Measurements from ENCODE around the gene TRAM2.

The TRAM2 gene

GRCh38 chr6:52564856-52565255 lies 12.0 kb downstream of the TRAM2 start:
- no peak for DNase-seq

DNA sequence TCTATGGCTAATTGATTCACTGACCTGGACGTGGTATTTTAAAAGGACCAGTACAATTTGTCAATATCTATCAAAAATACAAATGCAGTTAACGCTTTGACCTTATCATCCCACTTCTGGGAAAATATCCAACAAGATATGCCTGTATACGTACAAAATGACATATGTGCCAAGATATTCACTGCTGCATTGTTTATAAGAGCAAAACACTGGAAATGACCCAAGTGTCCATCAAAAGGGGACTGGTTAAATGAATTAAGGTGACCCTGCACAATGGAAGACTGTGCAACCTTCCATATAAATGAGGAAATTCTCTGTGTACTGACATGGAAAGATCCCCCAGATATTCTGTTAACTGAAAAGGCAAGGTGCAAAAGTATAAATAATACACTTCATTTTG lies 13.9 kb downstream of the TRAM2 start:
- DNase-seq = no peak

DNA sequence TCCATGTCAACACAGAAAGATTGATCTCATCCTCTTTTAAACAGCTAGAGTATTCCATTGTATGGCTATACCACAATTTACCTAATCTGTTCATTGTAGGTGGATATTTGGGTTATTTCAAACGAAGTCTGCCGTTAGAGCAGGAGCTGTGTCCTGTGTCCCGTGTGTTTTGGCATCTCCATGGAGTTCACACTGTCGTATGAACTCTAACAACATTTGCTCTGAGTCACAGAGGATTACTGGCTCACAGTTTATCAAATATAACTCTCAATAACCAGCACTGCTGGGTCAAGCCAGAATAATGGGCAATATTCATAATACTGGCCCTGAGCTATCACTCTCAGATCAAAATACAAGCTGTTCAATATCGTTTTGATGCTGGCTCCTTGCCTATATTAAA lies 16.4 kb downstream of the TRAM2 start:
- DNase-seq = no peak

GRCh38 chr6:52558266-52559000 lies 18.4 kb downstream of the TRAM2 start:
- DNase-seq = no peak

DNA sequence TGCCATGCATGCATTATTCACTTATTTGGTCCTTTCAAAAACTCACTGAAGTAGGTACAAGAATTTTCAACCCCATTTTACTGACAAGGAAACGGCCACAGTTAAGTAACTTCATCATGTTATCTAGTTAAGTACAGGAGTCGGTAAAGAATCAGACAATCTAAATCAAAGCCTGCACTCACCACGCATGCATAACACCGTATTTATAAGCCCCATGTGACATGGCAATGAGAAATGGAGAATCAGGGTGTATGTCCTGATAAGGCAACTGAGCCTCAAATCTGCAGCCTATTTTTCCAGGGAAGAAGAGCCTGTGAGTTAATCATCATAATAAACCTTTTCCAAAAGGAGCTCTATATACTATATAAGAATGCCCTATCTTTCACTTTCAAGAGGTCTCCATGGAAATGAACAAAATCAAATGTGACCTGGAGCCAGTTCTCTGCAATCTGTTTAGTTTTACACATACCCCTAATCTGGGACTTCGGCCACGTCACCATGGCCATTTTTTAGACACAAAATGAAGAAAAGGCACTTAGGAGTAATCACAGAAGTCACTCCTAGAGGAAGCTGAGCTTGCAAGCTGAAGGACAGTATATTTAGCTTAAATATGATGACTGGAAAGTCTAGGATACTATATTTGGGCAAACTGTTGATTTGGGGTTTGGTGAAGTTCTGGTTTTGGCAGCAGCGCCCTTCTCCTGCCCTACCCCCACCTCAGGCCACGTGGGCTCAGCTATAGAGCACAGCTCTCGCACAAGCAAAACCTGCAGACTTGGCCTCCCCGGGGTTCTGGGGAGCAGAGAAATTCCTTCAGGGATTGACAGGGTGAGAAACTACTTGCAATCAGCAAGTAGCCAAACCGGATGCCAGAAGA lies 19.2 kb downstream of the TRAM2 start:
- peak; percentile 73 for DNase-seq

- peak; percentile 71 for DNase-seq
Measured at GRCh38 chr6:52555518-52556233, 21.2 kb downstream of the TRAM2 start.

DNA sequence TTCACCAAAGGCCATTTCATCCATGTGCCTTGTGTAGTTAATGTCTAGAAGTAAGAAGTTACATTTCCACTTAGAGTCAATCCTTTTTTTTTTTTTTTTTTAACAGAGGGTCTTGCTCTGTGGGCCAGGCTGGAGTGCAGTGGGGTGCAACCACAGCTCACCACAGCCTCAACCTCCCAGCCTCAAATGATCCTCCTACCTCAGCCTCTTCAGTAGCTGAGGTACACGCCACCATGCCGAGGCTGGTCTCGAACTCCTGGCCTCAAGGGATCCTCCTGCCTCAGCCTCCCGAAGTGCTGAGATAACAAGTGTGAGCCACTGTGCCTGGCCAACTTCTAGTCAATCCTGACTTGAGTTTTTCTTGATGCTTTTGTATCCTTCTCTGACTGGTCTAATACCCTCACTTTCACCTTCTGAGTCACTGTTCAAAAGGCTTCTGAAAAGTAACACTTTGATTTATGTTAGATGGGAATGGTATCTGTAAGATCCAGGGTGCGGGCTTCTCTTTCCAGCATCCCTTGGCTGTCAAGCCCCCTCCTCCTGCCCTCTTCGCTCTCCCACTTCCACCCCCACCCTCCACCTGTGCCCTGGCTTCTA lies 22.1 kb downstream of the TRAM2 start:
- no peak for DNase-seq

- no peak for DNase-seq
Measured at GRCh38 chr6:52553719-52554118, 23.1 kb downstream of the TRAM2 start.

DNA sequence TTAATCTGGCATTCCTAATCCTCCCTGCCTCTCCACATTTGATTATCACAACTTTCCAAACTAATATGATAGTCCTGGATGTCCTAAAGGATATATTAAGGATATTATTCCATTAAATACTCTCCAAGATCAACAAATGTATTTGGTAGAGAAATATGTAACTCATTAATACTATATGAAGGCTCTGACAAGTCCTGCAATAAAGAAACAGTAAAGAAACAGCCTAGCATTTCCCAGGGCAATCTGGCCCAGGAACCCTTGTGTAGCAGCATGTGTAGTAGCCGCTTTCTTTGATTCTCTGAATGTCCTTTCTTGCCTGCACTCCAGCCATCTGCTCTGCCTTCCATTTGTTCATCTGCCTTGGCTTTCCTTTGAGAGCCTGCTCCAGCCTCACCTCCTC lies 23.7 kb downstream of the TRAM2 start:
- DNase-seq = no peak

DNA sequence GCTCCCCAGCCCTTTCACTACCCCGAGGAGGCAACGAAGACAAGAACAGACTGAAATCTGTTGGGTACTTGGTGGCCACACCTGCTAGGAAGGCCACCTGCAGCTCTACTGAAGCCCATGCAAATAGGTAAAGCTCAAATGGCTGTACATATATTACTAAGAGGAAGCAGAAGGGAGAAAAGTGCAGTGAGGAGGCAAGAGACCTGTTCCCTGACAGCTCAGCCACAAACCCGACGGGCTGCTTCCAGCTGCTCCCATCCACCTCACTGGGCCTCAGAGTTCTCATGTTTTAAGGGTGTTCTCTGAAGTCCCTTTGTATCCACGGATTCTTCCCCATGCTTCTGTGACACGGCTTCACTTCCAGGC lies 24.6 kb downstream of the TRAM2 start:
- no peak for DNase-seq

DNA sequence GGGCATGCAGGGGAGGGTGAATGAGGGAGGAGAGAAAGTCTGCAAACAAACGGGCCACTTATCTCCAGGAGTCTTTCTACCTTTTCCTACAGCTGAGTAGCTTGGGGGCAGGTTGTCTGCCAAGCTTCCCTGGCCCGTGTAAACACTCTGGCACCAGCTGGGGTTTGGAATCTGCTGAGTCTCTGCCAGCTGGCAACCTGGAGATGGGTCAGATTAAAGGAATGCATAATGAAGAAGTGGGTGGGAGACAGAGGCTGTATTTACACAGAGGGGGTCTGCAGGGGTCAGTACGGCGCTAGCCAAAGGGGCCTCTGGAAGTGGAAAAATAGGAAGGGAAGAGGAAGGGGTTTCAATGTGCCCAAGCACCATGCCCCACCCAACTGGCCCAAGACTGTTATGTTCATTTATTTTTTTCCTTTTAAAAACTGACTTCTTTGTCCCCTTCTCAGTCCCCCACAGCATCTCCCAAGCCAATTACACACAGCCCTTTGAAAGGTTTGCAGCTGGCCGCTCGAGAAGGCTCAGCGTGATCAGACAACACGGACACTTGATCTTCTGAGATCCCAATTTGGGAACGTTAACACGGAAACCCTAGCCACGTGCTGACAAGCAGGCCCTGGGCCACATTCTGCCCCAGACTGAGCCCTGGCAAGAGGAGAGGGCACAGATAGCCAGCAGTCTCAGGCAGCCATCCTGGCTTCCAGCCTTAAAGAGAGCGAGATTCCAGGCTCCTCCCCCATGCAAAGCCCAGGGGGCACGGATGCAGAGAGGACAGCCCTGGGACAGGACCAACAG lies 25.2 kb downstream of the TRAM2 start:
- peak; percentile 91 for DNase-seq

GRCh38 chr6:52550870-52551269 lies 26.0 kb downstream of the TRAM2 start:
- no peak for DNase-seq

GRCh38 chr6:52550014-52550575 lies 26.8 kb downstream of the TRAM2 start:
- peak; percentile 64 for DNase-seq

- DNase-seq = no peak
Measured at GRCh38 chr6:52549428-52549827, 27.4 kb downstream of the TRAM2 start.

GRCh38 chr6:52548999-52549398 lies 27.9 kb downstream of the TRAM2 start:
- no peak for DNase-seq

DNA sequence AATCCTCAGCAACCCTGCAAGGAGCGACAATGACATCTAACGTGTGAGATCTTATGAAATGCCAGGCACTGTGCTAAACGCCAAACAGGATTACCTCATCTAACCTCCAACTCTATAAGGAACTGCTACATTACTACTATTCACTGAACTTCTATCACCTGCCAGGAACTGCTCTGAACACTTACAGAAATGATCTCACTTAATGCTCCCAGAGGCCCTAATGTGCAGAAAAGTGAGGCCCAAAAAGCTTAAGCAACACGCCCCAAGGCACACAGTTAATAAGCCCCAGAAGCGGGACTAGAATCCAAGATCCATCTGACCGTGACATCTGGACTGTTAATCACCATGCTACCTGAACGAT lies 28.5 kb downstream of the TRAM2 start:
- DNase-seq = no peak

- DNase-seq = peak; percentile 51
Measured at GRCh38 chr6:52547647-52548352, 29.1 kb downstream of the TRAM2 start.

DNA sequence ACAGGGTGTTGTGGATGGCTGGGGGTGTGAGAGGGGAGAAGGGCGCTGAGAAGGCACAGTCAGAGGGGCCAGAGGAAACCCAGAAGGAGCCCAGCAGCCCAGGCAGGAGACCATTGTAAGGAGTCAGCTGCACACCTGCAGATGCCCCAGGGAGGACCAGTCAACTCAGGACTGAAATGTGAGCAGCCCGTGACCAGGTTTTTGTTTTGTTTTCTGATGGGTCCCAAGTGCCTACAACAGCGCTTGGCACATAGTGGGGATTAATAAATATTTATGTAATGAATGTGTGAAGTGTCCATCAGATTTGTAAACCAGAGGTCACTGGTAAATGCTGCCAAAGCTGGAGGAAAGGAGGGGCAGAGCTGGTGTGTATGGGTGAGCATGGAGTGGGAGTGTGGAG lies 30.2 kb downstream of the TRAM2 start:
- DNase-seq = no peak

GRCh38 chr6:52546192-52546591 lies 30.7 kb downstream of the TRAM2 start:
- no peak for DNase-seq

DNA sequence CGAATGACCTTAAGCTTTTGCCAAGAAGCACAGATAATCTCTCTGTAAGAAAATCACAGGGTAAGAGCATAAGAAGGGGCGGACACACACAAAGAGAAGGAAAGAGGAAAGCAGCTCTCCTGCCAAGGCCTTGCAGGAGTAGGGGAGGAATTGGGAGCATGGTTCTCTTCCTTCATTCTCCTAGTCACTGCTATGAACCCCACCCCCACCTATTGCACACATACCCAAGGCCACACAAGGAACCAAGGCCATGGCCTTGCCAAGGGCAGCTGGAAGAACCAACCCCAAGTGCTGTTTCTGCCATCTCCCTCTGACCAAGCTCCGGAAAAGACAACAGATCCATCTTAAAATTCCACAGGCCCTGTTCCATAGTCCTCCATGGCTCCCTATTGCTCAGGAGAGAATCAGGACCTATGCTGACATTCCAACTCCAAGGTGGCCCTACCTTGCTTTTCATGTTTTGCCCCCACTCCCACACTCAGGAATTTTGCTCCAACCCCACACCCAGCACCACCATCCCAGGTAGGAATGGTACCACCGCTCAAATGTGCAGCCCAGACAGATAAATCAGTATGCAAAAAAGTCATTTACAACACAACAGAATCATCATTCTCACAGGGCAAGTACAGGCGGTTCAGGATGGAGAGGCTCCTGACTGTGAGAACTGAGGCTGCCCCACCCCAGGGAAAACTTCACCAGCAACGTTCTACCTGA lies 31.3 kb downstream of the TRAM2 start:
- no peak for DNase-seq
